ELF-1 (cell line): Measurements from ENCODE around the gene SS18.
A peak's percentile ranks its signal among the peaks of the same experiment; 100 is the strongest.

Experiments used
- DNase-seq: peaks from one replicate; pipeline ENCODE4 v3.0.0-alpha.2; 2016; ENCODE audit warnings: low read depth, low spot score

SS18 gene

DNA sequence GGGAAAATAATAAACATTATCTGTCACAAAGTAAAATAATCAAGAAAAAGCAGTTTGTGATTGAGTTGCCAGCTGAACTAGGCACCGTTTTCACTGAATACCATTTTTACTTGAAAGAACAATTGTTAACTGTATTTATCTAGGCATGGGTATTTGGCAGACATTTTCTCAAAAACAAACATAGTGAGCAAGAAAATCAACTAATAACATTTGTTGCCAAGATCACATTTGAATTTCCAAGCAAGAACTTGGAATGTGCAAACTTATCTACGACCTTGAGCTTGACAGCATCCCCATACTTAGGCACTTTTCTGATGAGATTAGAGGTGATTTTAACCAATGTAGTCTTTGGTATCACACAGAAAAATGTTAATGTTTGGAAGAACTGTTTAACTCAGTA, 16.7 kb downstream of the SS18 start:
- DNase-seq = no peak

DNA sequence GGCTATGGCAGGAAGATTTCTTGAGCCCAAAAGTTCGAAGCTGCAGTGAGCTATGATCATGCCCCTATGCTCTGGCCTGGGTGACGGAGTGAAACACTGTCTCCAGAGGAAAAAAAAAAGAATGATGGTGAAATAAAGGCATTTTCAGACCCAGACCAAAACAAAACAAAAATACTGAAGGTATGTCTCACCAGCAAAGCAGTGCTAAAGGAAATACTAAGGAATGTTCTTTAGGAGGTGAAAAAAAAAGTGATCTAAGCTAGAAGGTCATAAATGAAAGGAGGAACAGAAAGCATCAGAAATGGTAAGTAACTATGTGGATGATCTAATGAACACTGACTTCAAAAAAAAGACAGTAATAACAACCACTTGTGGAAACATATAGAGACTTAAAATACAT, 18.7 kb downstream of the SS18 start:
- no peak for DNase-seq

DNA sequence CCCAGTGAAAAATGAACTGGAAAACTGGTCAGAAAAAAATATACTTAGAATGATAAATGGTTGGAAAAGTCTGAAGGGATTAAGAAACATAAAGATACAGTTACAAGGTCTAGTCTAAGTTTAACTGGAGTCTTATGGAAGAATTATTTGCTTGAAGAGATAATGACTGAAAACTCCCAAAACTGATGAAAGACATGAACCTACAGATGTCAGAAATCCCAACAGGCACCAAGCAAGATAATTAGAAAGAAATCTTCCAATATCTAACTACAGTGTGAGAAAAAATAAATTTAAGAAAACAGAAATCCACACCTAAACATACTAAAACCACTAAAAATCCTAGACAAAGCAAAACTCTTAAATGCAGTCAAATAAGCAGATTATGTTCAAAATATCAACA, 19.4 kb downstream of the SS18 start:
- DNase-seq = no peak

DNA sequence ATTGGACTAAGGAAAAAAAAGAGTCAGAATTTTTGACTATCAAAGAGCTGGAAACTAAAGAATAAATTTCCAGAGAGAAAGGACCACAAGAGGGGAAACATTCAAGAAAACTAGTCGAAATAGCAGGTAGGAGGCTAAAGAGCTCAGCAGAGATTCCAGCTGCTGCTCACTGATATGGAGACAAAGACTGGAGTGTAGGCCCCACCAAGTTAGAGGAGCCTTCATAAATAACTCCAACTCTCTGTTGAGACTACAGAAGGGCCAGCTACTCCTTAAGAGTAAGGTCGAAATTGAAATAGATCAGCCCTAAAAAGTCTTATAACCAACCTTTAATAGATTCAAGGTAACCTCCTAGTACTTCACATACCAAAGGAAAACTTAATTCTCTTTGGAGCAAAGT, 31.1 kb downstream of the SS18 start:
- no peak for DNase-seq

DNA sequence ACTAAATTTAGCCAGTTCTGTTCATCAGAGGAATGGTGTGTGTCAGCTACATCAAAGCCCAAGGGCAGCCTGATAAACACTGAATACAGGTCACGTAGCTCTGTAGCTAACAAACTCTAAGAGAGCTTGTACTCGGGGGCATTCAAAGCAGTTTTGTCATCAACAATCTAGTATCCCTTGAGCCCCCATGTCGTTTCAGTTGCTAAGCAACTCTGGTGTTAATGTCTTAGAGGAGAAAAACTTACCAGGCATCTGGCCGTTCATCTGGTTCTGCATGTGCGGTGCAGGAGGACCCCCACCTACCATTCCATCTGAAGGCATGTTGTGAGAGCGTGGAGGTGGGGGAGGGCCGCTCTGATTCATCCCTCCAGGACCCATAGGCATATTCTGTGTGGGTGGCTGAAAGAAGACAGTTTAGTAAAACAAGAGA, 33.1 kb downstream of the SS18 start:
- DNase-seq = peak; percentile 35

DNA sequence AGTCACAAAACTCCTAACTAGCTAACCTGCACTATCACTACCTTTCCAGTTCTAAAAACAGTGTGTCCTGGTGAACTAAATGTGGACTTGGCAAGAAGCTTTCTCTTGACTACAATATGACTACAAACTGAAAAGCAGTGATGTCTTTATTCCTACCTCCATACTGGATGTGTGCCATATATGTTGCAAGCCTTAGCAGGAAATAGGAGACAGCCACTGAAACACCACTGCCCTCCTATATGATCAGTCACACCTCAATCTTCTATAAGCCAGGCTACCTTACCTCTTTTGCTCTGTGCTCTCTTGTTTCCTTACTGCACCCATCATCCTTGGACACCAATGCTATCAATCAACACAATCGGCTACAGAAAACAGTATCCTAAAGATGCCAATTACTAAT, 34.1 kb downstream of the SS18 start:
- DNase-seq = no peak

DNA sequence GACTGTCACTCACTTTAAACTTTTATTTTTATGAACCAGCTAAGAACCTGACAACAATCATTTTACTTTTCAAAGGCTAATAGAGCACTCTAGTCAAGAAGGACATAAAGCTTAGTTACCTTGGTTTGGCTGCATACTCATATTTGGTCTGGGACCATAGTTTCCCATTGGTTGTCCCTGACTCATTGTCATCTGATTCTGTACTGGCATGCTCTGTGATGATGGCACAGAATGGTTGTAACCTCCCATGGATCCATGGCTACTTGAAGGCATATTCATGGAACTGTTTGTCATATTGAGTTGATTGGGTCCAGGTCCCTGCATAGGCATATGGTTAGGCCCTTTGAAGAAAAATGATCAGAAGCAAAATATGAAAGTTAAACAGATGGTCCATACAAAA, 37.9 kb downstream of the SS18 start:
- no peak for DNase-seq

DNA sequence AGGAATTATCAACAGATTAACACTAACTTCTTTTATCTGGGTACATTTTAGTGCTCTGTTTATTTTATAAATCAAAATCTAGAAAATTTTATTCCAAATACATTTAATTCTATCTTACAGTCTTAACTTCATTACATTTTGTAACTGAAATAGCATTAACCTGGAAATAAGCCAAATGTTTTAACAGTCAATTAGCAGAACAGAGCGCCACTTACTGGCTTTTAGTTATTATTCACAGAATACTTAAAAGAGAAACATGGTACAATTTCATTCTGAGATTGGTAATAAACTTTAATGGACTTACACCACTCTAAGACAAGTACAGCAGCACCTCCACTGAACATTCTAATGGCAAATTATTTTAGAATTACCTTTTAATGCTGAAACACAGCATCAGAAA, 38.6 kb downstream of the SS18 start:
- DNase-seq = no peak

DNA sequence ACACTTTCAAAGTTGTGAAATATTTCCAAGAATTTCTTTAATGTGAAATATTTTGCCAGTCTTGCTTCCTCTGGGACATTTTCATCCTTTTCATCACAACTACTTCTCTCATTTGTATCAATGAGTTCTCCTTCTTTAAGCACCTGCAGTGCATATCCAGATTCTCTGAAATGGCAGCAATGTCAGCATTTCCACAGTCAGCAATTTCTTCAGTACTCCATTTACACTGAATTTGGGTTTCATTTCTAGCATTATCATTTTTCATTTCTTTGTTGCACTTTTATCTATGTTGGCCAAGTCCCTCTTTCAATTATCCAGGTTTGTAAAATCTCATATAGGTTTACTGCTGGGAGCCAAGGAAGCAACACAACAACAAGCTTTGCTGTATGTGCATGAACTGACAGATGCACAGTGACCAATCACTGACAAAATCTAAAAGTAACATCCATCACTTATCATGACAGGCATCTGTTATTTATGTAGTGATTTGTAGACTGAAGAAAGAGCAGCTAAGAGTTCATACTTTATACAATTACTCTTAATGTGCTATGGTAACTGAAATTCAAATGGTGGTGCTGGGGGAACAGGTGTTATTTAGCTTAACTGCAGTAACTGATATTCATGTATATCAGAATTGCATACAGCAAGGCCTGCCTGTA, 43.9 kb downstream of the SS18 start:
- DNase-seq = no peak

DNA sequence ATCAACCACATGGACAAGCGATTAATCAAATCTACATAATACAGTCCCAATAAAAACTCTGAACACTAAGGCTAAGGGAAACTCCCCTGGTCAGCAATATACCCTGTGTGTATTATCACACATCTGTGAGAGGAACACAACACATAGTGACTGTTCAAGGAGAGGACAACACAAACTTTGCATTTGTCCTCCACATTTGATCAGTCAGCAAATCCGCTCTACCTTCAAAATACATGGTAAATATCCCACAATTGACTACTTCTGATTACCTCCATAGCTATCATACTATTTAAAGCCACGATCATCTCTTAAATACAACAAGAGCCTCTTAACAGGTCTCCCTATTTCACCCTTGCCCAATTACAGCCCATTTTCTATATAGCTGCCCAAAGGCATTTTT, 45.6 kb downstream of the SS18 start:
- no peak for DNase-seq

DNA sequence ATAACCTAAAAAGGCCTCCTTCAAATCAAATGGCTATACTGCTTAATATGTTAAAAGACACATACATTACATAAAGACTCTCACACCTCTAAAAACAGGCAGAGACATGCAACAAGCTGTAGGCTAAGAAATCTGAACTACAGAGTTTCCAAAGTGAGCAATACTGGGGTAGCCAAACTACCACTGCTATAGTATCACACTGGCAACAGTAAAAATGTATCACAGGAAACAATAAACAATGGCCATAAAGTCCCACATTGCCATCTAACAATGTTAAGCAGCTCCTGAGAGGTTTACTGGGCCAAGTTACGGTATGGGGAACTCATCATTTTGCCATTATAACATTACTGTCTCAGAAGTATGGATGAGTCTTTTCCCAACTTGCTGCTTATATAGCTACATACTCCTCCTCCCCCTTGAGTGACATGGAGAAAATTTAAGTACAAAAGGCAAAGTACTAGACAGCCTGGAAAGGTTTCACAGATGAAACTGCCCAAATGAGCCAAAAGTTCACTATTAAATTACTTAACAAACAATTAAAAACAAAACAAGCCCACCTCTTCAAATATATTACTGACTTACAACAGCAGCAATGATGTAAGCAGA, 50.3 kb downstream of the SS18 start:
- DNase-seq = no peak

DNA sequence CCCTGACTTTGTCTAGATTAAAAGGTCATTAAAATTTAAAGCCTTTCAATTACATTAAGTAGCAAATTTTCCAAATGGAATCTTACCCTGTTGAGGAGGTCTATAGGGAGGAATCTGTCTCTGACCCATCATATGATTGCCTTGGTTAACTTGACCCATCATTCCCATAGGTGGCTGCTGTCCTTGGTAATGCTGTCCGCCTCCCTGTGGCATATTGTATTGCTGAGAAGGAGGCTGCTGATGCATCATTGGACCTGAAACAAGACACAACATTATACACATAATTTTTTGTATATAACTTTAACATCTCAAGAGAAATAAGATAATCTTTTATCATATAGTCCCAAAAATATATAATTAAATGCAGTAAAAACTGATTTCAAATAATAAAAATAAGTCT, 51.2 kb downstream of the SS18 start:
- DNase-seq = no peak

DNA sequence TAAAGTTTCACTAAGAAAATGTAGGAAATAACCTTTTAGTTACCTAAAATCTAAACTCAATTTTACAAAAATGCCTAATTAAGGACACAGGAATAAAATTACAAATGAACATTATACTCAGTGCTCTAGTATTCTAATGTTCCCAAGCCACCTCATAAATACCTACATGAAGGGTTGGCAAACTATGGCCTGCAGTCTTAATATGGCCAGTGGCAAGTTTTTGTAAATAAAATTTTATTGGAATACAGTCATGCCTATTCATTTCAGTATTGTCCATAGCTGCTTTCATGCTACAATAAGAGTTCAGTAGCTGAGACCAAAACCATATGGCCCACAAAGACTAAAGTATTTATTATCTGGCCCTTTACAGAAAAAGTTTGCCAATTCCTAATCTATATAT, 53.8 kb downstream of the SS18 start:
- no peak for DNase-seq

DNA sequence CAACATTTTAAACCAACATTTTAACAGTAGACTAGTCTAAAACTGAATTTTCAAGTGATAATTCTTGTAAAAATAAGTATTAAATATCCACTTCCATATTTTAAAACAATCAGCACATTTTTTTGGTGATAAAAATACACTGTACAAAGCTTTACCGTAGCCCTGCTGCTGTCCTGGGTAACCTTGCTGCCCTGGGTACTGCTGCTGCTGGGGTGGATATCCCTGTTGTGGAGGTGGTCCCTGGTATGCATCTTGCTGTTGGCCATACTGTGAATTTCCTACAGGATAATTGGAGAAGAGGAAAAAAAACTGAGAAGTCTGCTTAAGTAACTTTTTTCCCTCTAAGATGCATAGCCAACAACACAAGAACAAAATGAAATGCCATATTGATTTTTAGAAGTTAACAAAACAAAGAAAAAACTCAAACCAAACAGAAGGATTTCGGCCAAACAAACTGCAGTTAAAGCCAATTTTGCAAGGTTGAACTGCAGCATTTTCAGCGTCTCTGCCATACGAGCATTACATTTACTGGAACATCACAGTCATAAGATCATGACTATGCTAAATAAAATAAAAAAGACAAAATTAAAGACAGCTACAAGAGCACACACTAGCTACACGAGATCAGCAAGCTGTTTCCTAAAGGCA, 55.4 kb downstream of the SS18 start:
- DNase-seq = no peak

DNA sequence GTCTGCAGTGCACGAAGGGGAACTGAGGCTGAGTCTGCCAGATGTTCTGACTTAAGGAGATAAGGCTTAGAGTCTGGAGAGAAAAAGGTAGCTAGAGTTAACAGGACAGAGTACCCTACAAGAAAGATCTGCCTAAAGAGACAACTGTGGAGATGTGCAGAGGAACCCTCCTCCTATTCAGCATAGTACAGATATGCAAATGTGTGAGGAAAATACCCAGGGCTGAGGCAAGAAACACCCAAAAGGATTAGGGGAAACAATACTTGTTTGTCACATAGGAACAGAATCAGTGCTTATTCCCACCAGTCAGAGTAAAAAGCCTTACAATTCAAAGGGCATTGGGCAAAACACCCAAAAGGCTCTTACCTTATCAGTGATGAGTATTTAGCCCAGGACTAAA, 67.8 kb downstream of the SS18 start:
- no peak for DNase-seq

DNA sequence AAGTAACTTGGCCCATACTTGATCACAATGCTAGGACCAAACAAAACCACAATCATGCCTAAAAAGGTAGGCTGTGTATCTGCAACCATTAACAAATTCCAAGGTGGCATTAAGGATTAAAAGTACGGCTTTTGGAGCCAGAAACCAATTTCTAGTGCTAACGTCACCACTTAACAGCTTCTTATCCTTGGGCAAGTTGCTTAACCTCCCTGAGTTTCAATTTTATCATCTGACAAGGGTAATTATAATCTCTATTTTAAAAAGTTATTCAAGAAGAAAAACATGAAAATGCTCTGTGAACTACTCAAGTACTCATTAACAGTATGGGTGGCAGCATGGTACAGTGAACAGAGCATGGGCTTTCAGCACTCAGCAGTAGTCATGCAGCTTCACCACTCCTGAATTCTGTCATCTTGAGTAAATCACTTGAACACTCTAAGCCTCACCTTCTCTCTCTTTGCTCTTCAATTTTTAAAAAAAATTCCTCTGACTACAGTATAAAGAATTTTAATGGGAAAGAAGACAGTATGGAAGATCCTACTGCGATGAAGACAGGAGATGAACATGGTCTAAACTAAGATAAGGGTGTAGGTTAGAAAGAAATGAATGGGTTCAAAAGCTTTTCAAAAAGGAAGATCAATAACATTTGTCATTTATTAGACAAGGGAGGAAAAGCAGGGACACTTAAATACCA, 69.2 kb downstream of the SS18 start:
- no peak for DNase-seq

DNA sequence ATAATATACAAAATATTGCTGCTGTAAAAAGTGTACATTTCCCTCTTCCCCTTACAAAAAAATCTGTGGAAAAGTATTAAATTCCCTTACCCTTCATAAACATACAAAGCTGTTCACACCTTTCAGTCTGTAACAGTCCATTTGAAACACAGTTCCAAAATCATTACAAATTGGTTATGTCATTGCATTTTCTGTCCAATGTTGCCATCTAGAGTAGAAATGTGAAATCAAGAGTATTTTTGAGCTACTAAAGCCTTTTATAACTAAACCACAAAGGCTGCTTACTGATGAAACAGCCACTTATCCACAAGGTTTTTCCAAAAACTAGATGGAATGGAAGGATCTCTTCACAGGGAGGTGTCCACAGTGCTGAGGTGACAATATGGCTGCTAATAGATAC, 72.5 kb downstream of the SS18 start:
- DNase-seq = no peak

DNA sequence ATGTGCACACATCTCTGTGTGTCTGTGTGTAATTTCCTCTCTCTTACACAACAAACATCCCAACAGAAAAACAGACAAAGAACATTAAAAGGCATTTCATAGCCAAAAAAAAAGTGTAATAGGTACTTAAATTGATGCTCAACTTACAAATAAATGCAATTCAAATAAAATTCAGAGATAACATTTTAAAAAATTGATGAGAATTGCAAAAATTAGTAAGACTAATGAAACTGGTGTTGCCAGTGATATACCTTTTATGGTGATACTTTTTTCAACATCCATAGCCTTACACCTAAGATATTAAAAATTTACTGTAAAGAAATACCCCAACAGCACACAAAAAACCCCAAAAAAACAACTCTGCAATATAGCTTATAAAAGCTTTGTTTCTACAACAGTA, 76.0 kb downstream of the SS18 start:
- DNase-seq = no peak

DNA sequence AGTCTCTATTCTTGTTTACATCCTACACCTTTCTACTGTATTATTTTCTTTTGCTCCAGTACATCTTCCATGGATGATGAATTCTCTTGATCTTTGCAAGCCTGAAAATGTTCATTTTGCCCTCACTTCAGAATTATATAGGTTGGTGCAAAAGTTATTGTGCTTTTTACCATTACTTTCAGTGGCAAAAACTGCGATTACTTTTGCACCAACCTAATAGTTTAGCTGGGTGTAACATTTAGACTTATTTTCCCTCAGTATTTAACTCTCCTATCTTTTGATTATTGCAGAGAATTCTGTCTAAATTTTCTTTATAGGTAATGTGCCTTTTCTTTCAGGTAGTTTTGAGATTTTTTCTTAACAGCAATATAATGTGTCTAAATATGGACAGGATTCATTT, 81.8 kb downstream of the SS18 start:
- no peak for DNase-seq

DNA sequence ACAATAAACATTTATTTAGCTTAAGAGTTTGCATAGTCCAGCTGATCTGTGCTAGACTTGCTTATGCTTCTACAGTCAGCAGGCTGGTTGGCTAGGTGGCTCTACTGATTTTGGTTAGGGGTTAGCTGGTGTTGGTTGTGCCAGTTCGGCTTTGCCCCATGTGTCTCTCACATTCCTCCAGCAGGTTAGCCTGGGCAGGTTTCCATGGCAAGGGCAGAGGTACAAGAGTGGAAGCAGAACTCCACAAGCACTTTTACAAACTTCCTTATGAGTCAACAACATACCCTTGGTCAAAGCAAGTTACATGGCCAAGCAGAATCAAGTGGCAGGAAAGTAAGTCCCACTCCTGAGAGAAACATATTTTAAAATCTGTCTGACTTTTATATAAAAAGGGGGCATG, 82.3 kb downstream of the SS18 start:
- DNase-seq = no peak

DNA sequence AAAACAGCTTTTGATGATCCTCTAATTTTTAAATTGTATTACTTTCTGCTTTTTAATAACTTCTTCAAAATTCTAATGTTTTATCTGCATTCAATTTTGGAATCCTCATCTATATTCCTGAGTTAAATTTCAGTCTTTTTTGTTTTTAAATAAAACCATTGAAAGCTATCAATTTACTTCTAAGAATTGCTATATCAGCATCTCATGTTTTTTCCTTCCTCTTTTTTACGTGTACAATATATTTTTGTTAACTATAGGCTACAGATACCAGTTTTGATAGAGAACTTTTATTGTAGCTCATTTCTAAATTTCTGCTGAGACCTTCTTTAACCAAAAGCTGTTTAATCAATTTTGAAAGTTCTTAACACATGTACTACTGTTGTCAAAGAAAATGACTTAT, 84.5 kb downstream of the SS18 start:
- DNase-seq = no peak

DNA sequence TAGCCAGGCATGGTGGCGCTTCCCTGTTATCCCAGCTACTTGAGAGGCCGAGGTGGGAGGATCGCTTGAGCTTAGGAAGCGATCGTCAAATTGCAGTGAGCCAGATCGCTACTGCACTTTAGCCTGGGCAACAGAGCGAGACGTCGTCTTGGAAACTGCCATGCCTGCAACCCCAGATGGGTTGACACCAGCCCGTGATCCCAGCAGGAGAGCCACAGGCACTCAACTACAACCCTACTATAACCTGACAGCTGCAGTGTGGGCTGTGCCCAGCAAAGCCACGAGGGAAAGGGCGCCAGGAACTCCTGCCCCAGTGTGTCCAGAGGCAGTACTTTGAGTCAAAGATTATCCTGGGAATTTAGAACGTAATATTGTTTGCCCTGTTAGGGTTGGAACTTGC, 85.6 kb downstream of the SS18 start:
- no peak for DNase-seq

DNA sequence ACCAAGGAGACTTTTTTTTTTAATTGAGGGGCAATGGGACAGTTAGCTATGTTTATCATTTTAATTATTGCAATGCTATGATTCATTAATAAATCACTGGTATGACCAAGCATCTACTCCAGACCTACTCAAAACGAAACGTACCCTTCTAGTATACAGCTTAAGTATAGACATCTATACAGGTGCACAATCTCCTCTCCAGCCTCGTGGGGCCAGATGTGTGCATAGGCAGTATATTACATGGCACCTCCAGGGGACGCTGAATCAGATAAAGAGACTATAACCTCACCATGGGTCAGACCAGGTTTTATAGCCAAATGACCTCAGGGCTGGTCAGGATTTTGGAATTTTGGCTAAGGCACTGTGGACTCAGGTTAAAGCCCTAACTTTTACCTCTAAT, 86.6 kb downstream of the SS18 start:
- DNase-seq = no peak
